Amniotic stem cell (primary cell): Measurements from ENCODE around the gene NKPD1.

Source experiments
- DNase-seq: peaks from one replicate; lab custom pipeline; 2025; lab: John Stamatoyannopoulos, UW

Gene NKPD1

DNA sequence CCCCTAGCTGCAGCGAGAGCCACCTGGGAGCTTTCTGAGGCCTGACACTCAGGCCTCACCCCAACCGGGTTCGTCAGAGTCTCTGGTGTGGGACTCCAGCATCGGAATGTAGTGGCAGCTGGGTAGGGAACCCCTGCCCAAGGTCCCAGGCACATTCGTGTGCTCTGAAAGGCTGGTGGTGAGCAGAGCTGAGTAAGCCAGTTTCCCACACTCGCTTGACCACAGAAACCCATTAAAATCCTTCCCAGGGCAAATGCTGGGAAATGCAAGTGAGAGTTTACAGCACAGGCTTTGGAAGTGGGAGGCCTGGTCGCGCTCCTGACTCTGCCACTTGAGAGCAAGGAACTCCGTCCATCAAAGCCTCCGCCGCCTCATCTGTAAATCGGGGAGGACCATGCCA lies 13.0 kb upstream of the NKPD1 start:
- no peak for DNase-seq

DNA sequence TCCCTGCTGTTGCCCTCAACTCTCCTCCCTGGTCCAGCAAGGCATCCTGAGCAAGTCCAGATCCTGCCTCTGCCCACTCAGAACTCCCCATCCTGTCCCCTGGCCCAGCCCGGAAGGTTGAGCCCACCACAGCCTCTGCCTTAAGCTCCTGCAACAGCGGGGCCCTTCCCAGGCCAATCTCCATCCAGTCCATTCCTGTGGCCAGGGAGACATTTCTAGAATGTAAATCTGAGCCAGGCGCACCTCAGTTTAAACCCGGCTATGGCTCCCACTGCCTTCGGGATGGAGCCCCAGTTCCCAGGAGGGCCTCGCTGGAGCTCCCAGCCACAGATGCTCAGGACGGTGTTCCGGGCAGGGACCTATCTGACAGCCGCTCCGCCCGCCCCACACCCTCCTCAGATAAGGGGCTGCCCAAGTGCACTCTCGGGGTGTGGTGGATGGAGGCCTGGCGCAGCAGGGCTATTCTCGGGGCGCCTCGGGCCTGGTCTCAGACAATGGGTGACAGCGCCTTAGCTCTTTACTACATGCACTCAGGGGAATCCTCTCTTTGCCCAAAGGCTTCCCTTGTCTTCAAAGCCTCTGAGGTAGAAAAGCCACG lies 11.9 kb upstream of the NKPD1 start:
- DNase-seq, result no peak

DNA sequence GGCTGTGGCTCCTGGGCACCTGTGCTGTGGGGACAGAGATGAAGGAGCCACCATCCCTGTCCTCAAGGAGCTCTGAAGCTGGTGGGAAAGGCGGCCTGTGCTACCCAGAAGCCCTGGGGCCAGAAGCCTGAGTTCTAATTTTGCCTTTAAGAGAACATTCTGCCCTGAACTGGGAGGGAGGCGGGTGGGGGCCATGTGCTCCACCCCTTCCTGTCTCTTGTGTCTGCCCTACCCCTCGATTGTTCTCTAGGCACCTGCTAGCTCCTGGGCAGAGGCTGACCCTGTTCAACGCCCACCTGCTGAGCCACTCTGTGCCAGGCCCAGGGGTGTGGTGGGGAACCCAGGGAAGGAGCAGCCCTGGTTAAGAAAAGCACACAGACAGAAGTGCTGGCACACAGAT lies 11.4 kb upstream of the NKPD1 start:
- DNase-seq, result no peak

DNA sequence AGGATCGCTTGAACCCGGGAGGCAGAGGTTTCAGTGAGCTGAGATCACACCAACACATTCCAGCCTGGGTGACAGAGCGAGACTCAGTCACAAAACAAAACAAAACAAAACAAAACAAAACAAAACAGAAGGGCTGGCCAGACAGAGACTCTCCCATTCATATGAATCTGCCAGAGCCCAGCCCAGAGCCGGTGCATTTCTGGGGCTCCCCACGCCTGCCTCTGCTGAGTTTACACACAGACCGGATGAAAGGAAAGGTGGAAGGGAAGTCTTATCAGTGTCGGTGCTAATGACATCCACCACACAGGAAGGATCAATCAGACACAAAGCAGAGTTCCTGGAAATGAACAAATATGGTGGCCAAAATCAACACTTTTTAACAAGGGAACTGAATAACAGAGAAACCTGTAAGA lies 10.4 kb upstream of the NKPD1 start:
- DNase-seq, result no peak

DNA sequence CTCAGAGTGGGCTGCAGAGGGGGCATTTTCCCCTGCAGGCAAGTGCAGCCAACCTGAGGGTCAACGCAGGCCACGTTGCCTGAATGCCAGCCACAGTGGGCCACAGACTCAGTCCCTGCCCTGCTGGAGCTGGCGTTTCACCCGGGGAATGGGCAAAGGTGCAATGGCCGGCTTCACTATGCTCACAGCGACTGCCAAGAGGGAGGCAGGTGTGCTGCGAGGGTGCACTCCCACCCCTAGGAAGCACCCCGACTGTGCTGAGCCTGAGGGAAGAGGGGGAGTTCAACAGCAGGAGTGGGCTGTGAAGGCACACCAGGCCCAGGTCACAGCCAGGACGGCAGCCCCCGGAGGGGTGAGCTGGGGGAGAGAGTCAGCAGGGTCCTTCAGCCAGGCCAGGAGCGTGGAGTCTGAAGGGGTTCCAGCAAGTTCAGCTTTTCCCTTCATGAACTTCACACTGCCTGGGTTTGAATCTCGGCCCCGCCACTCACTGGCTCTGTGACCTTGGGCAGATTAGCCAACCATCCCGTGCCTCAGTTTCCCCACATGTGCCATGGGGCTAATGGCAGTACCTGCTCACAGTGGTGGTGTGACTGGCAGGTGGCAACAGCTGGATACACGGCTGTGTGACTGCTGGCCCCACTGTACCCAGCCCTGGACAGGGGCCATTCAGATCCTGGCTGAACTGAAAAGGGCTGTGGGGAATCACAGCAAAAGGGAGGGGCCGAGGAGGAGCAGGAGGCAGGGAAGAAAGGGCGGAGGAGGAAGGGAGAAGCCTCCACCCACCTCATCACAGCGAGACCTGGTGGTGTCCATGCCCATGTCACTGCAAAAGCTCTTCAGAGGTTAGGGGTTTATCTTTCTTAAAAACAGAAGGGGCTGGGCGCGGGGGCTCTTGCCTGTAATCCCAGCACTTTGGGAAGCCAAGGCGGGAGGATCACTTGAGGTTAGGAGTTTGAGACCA lies 9.6 kb upstream of the NKPD1 start:
- no peak for DNase-seq

DNA sequence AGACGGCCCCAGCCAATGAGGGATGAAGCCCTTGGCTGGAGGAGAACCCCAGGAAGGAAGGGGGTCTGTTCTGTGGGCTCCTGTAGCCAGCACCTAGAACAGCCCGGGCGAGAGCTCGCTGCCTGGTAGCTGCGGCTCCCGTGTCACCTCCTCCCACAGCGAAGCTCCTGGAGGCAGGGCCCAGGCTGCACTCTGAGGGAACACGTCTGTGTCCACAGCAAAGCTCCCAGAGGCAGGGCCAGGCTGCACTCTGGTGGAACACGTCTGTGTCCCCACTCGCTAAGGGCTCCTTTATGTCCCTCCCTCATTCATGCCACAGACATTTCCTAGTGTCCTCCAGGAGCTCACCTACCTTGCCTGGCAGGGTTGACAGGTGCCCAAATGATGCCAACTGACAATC lies 8.8 kb upstream of the NKPD1 start:
- DNase-seq, result no peak

DNA sequence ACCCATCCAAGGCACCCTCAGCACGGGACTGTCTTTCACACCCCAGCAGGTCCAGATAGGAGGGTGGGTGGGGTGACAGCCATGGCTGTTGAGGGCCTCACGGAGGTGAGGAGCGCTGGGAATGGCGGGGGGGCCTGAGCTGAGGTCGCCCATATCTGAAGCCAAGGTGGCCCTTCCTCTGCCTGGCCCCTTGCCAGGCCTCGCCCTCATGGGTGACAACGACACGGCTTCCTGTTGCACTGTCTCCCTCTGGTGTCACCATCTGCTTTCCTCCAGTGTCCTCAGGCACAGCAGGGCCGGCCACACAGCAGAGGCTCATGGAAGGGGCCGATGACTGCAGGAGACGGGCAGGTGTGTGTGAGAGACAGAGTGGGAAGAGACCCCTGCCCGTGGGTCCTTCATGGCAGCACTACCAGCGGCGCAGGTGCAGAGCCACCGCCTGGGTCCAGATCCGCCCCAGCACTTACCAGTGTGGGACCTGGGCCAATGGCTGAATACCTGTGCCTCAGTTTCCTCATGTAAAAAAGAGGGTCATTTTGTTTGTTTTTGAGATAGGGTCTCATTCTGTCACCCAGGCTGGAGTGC lies 8.1 kb upstream of the NKPD1 start:
- DNase-seq, result no peak

DNA sequence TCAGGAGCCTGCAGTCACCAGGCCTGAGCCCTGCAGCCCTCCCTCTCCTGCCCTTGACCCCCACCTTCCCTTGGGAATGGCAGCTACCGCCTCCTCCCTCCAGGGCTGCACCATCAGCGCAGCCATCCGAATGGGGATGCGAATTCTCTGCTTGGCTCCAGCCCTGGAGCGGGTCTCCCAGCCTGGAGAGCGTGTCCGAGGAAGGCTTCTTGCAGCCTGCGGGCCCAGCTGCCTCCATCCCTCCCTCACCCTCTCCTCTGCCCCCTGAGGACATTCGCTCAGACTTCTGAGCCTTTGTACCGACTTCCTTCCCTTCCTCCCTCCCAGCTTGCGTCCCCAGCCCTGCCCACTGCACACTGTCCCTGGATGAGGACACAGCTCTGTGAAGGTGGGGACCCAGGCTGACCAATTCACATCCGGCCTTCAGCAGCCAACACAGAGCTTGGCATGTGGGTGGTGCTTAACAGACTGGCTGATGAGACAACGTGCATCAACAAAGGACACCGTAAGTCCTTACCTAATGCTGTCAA lies 6.0 kb upstream of the NKPD1 start:
- no peak for DNase-seq

DNA sequence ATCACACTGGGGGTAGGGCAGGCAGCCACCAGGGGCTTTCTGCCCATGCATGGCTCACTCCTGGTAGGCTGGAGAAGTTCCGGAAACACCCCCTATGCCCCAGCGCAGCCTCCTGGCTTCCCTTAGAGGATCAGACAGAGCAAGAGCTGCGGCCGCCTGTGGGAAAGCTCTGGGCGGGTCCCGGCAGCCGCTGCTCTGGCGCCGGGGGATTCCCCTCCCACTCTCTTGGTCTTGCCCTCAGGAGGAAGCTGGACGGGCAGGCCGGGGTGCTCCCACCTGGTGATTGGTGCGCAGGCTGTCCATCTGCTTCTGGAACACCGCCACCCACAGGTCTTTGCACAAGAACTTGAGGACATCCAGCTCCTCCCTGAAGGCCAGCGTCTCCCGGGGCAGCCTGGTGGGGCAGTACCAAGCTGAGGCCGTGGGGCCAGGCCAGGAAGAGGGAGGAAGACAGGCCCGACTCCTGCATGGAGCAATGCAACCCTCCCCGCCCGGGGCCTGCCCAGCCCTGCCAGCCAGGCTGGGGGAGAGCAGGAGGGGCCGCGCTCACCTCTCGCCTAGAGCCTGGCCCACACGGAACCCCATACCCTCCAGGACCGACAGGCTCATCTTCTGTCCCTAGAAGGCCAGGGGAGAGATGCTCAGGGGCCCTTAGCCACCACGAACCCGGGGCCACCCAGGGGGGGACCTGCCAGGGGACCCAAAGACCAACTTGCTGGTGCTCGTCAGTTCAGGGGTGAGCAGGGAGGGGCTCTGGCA lies 4.0 kb upstream of the NKPD1 start:
- DNase-seq, result no peak

DNA sequence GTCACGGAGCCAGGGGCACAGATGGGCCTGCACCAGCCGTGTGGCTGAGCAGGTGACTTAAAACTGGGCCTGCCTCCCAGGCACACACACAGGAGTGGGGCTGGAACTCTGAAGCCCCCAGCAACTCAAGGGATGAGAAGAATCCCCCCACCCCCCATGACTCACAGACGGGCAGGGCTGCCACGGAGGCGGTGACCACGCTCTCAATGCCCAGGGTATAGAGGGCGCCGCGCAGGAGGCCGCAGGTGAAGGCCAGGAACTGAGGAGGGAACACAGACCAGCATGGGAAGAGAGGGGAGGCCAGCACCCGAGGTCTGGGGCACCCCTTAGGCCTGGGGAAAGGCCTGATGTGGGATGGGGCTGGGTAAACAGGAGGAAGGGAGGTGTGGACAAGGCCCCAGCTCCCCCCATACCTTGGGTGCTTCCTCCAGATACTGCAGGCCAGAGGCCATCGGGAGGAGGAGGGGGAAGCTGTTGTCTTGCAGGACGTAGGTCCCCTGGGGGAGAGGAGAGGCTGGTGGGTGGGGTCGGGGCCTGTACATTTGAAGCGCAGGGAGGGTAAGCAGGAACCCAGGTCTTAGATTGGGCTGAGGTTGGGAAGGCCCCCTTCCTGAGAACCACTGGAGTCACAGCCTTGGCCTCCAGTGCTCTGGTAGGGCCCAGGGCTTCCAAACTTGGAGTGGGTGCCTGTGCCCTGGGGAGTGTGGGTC lies 3.1 kb upstream of the NKPD1 start:
- DNase-seq, result no peak

DNA sequence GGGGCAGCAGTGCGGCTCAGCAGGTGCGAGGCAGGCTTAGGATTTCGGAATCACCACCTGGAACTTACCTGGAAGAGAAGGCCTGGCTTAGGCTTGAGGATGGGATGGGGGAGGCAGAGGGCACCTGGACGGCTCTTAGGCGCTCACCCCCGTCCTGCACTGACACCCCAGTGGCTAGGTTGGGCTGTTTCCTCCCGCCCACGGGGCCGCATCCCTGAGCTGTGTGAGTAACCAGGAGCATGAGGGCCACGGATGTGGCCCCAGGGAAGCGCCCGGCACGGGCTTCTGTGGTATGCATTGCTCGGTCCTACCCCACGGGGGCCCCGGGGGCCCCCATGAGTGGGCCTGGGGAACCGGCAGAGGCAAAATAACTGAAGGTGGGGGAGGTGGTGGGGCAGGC lies 2.4 kb upstream of the NKPD1 start:
- DNase-seq, result no peak

DNA sequence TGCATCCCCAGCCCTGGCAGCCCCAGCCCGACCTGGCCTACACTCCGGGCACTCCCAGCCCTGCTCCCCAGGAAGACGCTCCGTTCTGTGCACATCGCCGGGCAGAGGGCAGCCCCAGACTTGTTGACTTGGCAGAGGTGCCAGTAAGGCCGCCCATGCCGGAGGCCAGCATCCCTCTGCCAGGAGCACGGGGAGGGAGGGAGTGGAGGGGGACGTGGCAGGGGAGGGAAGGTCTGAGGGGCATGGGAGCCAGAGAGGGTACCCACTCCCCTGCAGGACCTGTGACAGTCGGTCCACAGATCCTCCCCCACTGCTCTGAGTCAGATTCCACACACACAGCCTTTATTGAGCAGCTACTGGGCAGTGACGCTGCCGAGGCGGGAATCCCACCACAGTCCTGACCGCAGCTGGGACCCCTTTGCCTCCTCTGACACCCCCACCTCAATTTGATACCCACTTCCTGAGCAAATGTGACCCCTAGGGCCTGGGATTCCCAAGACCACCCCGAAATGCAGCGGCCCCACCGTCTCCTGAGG lies 1.9 kb upstream of the NKPD1 start:
- no peak for DNase-seq

DNA sequence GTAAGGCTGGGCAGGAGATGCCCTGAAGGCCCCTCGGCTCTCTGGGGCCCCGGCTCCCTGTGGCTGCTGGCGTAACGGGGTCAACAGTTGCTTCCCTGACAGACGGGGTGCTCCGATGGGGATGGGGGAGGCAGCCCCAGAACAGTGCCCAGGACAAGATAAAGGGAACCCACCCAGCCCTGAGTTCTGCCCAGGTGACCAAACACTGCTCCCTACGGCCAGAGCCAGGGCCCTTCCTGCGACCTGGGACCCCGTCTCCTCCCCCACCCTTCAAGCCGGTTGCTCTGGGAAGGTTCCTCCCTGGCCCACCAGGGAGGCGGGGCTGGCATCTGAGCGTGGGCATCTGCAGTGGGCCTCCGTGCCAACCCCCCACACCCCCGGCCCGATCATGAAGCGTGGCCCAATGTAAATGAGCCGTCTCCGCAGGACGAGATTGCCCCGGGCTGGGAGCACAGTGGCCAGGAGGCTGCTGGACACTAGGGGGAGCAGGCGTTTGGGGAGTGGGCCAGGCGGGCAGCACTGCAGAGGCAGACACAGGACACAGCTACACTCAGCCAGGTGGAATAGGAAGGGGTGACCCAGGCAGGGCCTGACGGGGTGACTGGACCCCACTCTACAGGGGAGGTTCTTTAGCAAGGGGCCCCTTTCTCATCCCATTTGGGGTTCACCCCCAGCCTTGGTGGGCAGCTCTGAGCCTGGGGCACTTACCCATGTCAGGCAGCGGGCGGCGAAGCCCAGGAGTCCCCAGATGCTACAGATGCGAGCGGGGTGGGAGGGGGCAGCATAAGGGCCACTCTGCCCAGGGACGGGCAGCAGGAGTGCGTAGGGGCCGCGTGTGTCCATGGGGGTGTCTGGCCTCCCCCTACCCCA lies 1.2 kb upstream of the NKPD1 start:
- no peak for DNase-seq

DNA sequence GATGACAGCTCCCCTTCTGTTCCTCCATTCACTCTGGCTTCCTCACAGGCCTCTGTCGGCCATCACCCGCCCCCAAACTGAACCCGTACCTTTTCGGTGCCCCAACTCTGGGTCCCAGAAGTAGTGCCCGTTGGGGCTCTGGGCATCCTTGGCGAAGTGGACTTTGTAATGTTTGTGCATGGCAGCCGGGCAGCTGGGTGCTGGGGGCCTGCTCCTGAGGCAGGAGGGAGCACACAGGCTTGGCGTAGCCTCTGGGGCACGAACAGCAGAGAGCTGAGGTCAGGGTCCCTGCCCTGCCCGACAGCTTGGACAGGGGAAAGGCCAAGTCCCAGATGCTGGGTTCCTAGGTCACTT lies 834 bp downstream of the NKPD1 start:
- DNase-seq, result no peak

DNA sequence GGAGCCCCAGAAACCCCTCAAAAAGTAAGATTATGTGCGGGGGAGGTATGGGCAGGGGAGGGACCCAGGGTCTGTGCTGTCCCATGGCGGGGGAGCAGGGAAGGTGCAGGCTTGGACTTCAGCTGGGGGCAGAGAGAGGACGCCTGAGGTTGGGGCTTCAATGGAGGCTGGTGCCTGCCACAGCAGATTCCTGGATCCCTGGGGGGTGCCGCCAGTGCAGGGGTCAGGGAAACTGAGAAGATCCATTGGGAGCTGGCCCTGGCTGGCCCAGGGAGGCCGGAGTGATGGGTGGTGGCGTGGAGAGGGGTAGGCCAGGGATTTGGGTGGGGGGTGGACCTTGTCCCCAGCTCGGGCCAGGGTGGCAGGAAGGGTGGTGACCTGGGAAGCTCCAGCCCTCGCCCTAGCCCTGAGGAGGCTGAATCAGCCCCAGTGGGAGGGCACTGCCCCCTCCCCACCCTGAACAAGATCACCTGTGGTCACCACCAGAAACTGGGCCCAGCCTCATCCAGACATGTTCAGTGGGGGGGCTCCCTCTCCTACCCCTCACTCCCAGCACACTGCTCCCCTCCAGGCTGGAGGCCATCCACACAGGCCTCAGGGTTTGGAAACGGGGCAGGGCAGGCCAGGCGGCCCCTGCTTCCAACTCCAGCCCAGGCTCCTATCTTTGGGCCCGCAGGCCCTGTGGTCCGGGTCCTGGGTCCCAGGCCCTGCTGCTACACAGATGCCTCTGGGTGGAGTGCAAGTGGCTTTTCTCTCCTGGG lies 1.4 kb downstream of the NKPD1 start:
- DNase-seq, result no peak

DNA sequence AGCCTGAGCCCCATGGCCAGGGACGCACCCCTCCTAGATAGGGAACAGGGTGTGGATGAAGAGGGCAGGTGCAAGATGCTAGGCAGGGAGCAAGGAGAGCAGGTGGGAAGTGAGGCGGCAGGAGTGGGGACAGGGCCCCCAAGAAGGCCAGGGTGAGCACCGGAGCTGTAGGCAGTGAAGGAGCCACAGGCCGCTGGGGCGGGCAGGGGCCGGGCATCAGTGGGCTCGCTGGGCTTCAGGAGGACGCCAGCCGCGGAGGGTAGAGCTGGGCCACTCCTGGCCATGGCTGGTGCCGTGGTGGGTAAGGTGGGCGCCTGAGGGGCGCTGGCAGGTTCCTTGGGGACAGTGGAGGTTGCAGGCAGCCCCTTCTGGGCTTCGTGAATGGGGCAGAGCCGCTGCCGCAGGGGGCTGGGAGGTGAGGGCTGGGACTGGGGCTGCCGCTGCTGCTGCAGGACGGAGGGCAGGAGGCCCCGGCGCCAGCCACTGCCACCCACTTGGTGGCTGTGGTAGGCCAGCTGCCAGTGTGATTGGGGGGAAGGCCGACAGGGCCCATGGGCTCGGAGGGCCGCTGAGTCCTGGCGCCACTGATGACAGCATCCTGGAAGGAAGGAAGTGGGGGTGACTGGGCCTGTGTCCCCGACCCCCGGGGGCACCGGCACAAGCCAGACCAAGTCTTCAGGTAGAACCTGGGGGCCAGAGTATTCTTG lies 2.1 kb downstream of the NKPD1 start:
- DNase-seq, result no peak

DNA sequence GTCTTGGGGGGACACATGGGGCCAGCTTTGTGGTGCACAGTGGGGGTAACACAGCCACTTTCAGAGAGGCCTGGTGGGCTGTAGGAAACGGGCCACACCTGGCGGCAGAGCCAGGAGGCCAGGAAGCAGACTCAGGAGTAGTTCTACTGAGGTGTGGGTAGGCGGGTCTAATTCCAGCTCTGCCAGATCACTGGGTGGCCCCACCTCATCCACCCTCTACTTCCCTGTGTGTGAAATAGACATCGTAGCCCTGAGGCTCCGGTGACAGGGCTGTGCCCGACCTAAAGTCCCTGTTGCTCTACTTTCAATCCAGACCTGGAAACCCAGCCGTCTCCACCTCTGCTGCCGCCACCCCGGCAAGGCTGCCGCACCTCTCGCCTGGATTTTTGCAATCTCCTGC lies 4.0 kb downstream of the NKPD1 start:
- no peak for DNase-seq

DNA sequence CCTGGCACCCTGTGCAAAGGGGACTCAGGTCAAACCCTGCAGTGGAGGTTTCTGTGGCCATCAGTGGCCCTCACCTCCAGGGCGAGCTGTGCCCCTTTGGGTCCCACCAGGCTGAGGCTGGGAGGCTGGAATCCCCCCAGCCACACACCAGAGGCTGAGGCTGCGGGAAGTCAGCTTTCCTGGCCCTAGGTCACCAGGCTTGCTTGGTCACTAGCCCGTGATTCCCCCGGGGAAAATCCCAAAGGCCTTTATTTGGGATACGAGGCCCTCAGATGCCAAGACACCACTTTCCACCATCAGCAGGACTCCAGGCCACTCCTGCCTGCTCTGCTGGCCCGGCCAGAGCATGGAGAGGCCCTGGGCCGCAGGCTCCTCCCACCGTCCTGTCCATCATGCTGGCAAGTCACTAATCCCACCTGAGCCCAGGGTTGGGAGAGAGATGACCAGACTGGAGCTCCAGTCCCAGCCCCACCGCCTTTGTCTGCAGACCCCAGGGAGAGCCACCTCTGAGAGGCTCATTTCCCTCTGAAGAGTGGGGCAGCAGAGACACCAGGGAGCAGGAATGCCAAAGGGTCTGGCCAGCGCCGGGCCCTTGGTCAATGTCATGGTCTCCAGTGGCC lies 4.7 kb downstream of the NKPD1 start:
- DNase-seq, result no peak
